Hematopoietic multipotent progenitor cell treated with erythropoietin and hydrocortisone succinate and interleukin-3 and kit ligand, for 8 days (in vitro differentiated cells): Measurements from ENCODE around the gene POLR2B.
"Not testable (repeated sequence)": the region's sequence is repeated elsewhere in the genome, so short reads cannot be mapped to it uniquely, and the experiment has no call there.

Experiments used
- DNase-seq: peaks from one replicate; pipeline ENCODE4 v3.0.0-alpha.2; 2015

The POLR2B gene

DNA sequence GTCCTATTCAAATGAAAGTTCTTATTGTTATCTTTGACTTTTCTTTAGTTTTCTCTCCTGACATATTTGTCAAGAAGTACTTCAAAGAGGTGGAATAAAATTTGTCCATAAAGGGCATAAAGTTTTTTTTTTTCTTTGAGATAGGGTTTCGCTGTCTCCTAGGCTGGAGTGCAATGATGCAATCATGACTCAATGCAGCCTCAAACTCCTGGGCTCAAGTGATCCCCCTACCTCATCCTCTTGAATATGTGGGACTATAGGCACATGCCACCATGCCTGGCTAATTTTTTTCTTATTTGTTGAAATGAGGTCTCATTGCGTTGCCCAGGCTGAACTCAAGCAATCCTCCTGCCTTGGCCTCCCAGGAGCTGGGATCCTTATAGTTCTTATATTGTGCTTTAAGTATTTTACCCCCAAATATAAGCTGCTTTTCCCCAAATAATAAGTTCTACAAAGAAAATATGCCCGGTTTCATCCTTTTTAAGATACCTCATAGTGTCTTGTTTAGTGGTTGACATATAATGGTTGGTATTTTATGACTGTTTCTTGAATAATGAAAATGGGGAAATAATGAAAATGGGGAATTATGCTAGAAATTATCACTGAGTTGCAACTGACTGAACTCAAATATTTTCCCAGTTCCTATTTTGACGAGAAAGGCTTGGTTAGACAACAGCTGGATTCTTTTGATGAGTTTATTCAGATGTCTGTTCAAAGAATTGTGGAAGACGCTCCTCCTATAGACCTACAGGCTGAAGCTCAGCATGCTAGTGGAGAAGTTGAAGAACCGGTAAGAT, 11.6 kb downstream of the POLR2B start:
- no peak for DNase-seq

- no peak for DNase-seq
Observed at GRCh38 chr4:56995525-56995924, 16.8 kb downstream of the POLR2B start.

- no peak for DNase-seq
Observed at GRCh38 chr4:56999751-57000150, 21.1 kb downstream of the POLR2B start.

DNA sequence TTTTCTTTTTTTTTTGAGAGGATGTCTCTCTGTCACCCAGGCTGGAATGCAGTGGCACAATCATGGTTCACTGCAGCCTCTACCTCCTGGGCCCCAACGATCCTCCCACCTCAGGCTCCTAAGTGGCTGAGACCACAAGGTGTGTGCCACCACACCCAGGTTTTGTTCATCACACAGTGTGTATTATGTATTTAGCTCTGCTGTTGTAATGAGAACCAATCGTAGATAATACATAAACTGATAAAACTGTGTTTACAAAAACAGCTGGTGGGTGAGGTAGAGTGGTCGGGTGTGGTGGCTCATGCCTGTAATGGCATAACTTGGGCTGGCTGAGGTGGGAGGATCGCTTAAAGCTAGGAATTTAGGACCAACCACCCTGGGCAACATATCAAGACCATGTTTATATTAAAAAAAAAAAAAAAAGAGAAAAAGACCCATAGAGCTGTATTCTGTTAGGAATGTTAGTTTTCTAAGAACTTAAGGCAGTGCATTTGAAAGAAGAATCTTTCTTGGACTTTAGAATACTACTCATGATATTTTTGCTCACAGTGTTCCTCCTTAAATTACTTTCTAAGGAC, 34.9 kb downstream of the POLR2B start:
- peak; percentile 12 for DNase-seq

GRCh38 chr4:57018980-57019379, 40.3 kb downstream of the POLR2B start:
- no peak for DNase-seq

DNA sequence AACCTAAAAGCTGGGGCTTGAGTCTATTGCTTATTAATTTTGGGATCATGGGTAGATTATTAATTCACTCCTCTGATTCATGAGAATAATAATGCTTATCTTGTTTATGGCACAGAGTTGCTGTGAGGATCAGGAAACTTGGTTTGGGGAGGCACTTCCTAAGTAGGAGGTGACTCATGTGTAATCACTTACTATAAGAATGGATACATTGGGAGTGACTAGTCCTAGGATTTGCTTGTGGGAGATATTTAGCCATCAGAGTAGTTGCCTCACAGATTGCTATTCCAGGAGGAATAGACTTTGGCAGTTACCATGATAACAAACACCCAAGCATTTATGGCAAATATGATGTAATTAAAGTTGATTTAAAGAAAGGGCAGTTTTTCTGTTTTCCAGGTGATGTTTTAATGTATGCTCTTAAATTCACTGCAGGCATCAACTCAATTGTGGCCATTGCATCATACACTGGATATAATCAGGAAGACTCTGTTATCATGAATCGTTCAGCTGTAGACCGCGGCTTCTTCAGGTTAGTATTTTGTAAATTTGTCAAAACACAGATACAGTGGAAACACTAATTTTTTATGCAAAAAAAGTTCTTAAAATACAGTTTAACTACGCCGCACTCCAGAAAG, 41.9 kb downstream of the POLR2B start:
- DNase-seq: no peak

- no peak for DNase-seq
Observed at GRCh38 chr4:57023104-57023503, 44.4 kb downstream of the POLR2B start.

- DNase-seq: no peak
Observed at GRCh38 chr4:57034520-57034919, 55.8 kb downstream of the POLR2B start.

DNA sequence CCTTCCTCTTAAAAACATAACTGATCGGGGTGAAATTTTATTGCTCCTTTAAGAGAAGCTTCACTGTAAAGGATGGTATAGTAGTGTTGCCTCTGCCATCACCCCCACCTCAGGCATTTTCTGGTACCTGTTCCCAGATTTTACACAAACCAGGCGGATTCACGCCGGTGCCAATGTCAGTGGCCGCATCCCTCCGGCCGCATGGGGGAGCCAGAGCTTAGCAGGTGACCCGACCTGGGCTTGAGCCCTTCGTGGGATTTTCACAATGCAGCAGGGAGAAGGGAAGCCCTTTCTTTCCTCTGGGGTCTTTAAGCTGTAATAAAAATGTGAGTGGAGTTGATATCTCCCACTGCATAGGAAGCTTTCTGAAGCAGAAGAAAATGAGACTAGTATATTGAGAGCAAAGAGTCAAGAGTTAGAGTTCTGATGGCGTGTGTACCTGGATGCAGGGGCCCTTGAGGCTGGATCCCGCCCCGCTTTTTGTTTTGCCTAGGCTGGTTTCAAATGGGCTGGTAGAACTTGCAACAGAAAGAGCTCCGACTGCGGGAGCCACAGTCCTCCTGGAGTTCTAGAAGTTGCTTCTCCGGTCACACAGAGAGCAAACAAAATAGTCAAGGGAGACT, 59.4 kb downstream of the POLR2B start:
- DNase-seq: peak; percentile 58

- DNase-seq: no peak
Observed at GRCh38 chr4:57039345-57039744, 60.6 kb downstream of the POLR2B start.

- no peak for DNase-seq
Observed at GRCh38 chr4:57040510-57040909, 61.8 kb downstream of the POLR2B start.

DNA sequence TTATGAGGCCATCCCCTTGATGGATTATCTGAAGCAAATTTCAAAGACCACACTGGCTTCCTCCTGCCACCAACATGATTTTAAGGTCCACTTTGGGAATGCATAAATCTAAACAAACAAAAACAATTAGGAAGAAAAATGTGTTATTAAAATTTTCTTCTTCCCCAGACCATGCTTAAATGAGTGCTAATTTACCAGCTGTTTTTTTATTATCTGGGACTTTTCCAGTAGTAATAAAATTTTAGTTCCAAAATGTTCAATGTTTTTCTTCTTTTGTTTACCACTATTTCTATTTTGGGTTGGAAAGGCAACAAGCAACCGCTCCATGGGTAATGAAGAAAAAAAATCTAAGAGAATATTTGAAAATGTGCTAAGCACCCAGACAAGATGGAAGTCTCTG, 62.3 kb downstream of the POLR2B start:
- no peak for DNase-seq

GRCh38 chr4:57042711-57043169, 64.0 kb downstream of the POLR2B start:
- no peak for DNase-seq

- no peak for DNase-seq
Observed at GRCh38 chr4:57043347-57044251, 64.9 kb downstream of the POLR2B start.

- no peak for DNase-seq
Observed at GRCh38 chr4:57044279-57044678, 65.6 kb downstream of the POLR2B start.

DNA sequence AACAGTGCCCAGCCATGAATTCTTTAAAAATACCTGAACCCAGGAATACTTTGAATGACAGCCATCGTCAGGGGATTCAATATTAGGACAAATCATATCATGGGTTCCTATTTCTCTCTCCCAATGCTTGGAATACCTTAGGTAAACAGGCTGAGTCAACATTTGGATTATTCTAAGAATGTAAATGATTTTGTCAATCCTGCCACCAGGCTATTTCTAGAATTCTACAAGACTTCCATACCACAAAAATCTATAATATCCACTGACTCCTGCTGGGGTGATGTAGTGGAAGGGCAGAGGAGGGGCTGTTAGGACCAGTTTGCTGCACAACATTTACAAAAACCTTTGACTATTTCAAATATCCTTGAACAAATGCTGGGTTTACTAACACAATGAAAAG, 66.3 kb downstream of the POLR2B start:
- DNase-seq: no peak

GRCh38 chr4:57047046-57047445, 68.3 kb downstream of the POLR2B start:
- not testable (repeated sequence) for DNase-seq

DNA sequence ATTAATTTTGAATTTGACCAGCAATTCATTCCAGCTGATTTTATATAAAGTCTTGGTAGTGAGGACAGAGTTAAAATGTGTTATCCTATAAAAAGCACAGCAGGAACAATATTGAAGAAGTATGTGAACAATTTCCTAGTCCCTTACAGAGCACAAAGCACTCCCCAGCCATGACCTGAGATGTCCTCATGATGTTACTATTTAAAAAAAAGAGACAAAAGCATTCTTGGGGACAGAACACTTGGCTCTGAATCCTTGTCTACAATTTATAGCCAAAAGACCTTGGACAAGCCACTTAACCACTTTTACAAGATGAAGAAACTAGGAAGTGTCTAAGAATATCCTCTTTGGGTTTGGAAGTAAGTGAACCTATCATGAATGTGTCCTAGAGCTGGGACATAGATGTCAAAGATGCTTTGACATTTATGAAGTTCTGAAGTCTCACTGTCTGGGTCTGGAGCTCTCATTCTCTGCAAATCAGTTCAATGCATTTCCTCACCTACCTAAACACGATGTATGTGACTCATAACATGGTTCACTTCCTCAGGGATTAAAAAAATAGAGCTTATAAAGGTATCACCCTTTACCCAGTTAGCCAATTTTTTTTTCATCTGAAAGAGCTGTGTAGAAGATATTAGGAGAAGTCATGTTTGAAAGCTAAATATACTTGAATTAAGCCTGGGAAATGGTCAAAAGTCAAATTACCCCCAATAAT, 70.1 kb downstream of the POLR2B start:
- DNase-seq: no peak

DNA sequence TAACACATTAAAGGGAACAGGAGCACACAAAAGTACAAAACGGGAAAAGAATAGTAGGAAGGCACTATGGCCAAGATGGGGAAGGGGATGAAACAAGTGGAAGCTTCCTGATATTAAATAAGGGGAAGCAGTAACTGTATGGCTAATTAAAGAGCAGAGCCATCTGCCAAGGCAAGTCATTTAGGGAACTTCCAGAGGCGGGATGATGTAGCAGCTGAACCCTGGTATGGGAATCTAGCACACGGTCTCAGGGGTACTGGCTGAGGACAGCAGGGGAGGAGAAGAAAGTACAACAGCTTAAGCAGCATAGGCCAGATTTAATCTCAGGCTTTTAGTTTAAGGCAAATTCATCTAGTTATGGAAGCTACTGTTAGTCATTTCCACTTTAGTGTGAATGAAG, 72.4 kb downstream of the POLR2B start:
- DNase-seq: no peak

- DNase-seq: no peak
Observed at GRCh38 chr4:57051524-57051923, 72.8 kb downstream of the POLR2B start.

DNA sequence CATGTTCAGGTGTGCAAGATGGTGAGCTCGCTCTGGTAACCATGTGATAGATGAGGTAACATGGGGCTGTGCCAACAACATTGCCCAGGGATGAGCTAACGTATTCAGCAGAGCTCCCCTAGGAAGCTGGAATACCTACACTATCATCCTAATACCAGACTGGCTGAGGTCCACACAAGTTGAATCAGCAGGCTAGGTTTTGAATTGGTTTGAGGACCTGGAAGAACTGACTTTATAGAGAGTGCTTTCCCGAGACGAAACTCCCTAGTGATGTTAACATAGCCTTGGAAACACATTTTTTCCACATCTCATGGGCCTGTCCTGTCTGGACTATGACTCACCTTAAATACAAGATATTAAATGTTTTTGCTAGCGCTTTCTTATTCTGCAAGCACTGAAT, 74.8 kb downstream of the POLR2B start:
- DNase-seq: no peak

DNA sequence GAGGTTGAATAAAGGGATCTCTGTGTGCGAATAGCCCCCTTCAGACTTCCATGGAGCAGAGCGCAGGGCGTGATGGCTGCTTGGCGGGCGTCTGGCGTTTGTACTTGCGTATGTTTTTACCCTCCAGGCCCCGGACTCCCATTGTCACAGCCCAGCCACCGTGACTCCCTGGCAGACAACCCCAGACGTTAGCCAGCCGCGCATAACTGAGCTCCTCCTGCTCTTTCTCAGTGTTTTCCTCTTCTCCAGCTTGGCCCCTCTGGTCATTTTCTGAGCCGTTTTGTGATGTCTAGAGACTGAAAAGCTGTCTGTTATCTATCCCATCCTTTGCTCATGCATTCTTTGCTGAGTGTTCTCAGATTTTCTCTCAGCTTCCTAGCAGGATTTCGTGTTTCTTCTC, 77.2 kb downstream of the POLR2B start:
- DNase-seq: no peak
